Measurements from ENCODE around the gene ACER3. TPM values are rescaled to one million over a fixed set of nuclear protein-coding genes. Genes with fewer than 3 reads are reported as not detected.

The ACER3 gene
- total and polyA plus RNA-seq, 2 of the 4 experiments (the other 2 are of a cell fraction): 3.5 to 10.0 TPM

DNA sequence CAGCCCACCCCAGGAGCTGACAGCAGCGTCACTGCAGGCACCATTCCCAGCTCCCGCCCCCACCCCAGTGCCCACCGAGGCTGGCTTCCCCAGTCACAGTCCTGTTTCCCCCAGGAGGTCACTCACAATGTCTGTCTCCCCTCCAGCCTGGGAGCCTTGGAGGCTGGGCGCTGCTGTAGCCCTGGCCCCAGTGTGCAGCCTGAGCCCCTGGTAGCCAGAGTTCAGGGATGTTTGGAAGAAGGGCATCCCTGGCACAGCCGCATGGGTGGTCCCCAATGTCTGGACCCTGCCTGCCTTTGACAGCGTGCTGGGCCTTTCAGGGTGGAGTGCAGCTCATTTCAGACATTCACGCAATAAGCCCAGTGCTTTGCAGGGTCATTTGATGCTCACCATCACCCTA lies 210.4 kb downstream of the ACER3 start:
- dilution Hi-C loops (cut with HindIII; ENCODE audit: low sequenced_read_pairs, unreplicated experiment) (no loop called here), in situ Hi-C loops (cut with MboI; ENCODE audit: low sequenced_read_pairs) (no loop called here), intact Hi-C loops (cut with micrococcal nuclease) (no loop called here)
- WGBS, 2 experiments (ENCODE audit: extremely low coverage in 2 of 2, insufficient read length in 1 of 2): 67% methylated on average over 2 of the region's 7 CpGs; no CpG with 5 or more reads in 1 of the 2 experiments
- no peak overlapping the region for H2BK120ac ChIP-seq (ENCODE audit: low read depth, low read length)
- no peak overlapping the region for H3K27ac ChIP-seq (ENCODE audit: insufficient read depth, low read length)
- H3K18ac ChIP-seq (ENCODE audit: low read depth, low read length): no peak overlapping the region
- no peak overlapping the region for H2BK15ac ChIP-seq (ENCODE audit: low read depth, low read length)
- no peak overlapping the region for H4K5ac ChIP-seq (ENCODE audit: low read depth, low read length)
- H2BK20ac ChIP-seq (ENCODE audit: low read depth, low read length): no peak overlapping the region
- H3K23ac ChIP-seq (ENCODE audit: low read depth, low read length): no peak overlapping the region
- H2AK5ac ChIP-seq (ENCODE audit: low read depth, low read length): no peak overlapping the region
- H4K8ac ChIP-seq (ENCODE audit: low read depth in 2 of 2, low read length in 2 of 2): no peak overlapping the region
- no peak overlapping the region for H3K14ac ChIP-seq (replicated peaks; ENCODE audit: low read depth, low read length)
- H2AK9ac ChIP-seq (replicated peaks; ENCODE audit: low read depth, low read length, poor library complexity): no peak overlapping the region
- no peak overlapping the region for H3K4ac ChIP-seq (ENCODE audit: low read depth, low read length)
- no peaks in the 10 kb centered on the region for H3K36me3 ChIP-seq (ENCODE audit: control insufficient read depth, insufficient read depth, low read length)
- H3K56ac ChIP-seq (ENCODE audit: extremely low read depth, insufficient read depth, low read length): no peak overlapping the region
- H2AFZ ChIP-seq (replicated peaks; ENCODE audit: low read length, poor library complexity): no peak overlapping the region
- H3K4me3 ChIP-seq (ENCODE audit: insufficient read depth, low read depth, low read length): no peak overlapping the region
- ChIA-PET POLR2A (ENCODE audit: unreplicated experiment) (no interaction called here), CTCF (no interaction called here)
- no peak overlapping the region for H2BK5ac ChIP-seq (ENCODE audit: low read depth, low read length, poor library complexity, severe bottlenecking)
- H3K9me3 ChIP-seq (ENCODE audit: control insufficient read depth, insufficient read depth, low read length): no peaks in the 10 kb centered on the region
- DNase-seq (no peak), ATAC-seq (ENCODE audit: low read depth) (no peak)
- no TSS peak for BruUV-seq (replicated peaks)
- H3K79me1 ChIP-seq (ENCODE audit: low read depth in 1 of 2, low read length in 2 of 2): peaks cover 20 to 58% of the 10 kb centered on the region in 2 experiments; a peak in 3 of 4 replicates
- H4K91ac ChIP-seq (ENCODE audit: insufficient read depth, low read depth, low read length): no peak overlapping the region
- peaks cover 11% of the 10 kb centered on the region for H4K20me1 ChIP-seq (ENCODE audit: insufficient read depth, low read length)
- H3K9ac ChIP-seq (ENCODE audit: low read depth, low read length): no peak overlapping the region
- no peak overlapping the region for H3K4me2 ChIP-seq (ENCODE audit: low read depth, low read length)
- peaks cover 37% of the 10 kb centered on the region for H3K4me1 ChIP-seq (ENCODE audit: control insufficient read depth, insufficient read depth, low read length)
- peaks cover 22% of the 10 kb centered on the region for H3K9me1 ChIP-seq (ENCODE audit: insufficient read depth, low read length)
- TF ChIP-seq SMC3 (IDR thresholded peaks at IDR 0.05; ENCODE audit: low read depth, low read length) (no peak), RAD21 (IDR thresholded peaks at IDR 0.05; ENCODE audit: low read length) (no peak), MXI1 (IDR thresholded peaks at IDR 0.05; ENCODE audit: borderline replicate concordance, low read depth, low read length) (no peak), CEBPB (IDR thresholded peaks at IDR 0.05; ENCODE audit: low read depth, low read length) (no peak), FOS (IDR thresholded peaks at IDR 0.05; ENCODE audit: low read depth, low read length) (no peak), RCOR1 (IDR thresholded peaks at IDR 0.05; ENCODE audit: insufficient replicate concordance, low read length) (no peak), POLR2A (IDR thresholded peaks at IDR 0.05; ENCODE audit: low read depth, low read length) (no peak), MAFK (IDR thresholded peaks at IDR 0.05; ENCODE audit: low read depth, low read length) (no peak), RFX5 (IDR thresholded peaks at IDR 0.05; ENCODE audit: low read depth, low read length) (no peak), MAZ (IDR thresholded peaks at IDR 0.05; ENCODE audit: borderline replicate concordance, low read depth, low read length) (no peak)
- TF ChIP-seq, protein P1, sequence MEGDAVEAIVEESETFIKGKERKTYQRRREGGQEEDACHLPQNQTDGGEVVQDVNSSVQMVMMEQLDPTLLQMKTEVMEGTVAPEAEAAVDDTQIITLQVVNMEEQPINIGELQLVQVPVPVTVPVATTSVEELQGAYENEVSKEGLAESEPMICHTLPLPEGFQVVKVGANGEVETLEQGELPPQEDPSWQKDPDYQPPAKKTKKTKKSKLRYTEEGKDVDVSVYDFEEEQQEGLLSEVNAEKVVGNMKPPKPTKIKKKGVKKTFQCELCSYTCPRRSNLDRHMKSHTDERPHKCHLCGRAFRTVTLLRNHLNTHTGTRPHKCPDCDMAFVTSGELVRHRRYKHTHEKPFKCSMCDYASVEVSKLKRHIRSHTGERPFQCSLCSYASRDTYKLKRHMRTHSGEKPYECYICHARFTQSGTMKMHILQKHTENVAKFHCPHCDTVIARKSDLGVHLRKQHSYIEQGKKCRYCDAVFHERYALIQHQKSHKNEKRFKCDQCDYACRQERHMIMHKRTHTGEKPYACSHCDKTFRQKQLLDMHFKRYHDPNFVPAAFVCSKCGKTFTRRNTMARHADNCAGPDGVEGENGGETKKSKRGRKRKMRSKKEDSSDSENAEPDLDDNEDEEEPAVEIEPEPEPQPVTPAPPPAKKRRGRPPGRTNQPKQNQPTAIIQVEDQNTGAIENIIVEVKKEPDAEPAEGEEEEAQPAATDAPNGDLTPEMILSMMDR (conservative IDR thresholded peaks at IDR 0.05; ENCODE audit: low read depth, low read length): no peak
- H3K27me3 ChIP-seq (ENCODE audit: control insufficient read depth, insufficient read depth, low read length): no peaks in the 10 kb centered on the region
